ENCODE data around the gene IPCEF1.

Gene IPCEF1

GRCh38 chr6:154386848-154387717, 30.5 kb upstream of the IPCEF1 start:
- TF ChIP-seq JUND (IDR thresholded peaks at IDR 0.05; ENCODE audit: low read depth): no peak
- DNase-seq (ENCODE audit: low read depth in 1 of 2, low spot score in 1 of 2): no peak
- in situ Hi-C loops (cut with HindIII; ENCODE audit: low pct_unique_long_range_greater_than_20kb, low sequenced_read_pairs): no loop called here

DNA sequence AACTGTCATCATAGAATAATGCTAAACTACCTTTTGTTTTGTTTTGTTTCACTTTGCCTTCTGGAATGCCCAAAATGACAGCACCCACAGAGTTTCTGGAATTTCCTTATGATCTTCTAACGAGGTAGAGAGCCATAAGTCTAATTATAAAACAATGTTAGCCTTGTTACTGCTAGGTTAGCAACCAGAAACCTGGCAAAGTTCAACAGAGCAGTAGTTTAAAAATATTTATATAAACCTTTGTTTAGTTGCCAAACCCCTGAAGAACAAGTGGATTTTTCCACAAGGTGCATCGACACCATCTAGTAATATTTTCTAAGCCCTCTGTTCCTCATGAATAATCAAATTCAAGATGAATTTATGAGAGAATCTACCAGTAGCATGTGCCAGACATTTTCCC, 27.6 kb upstream of the IPCEF1 start:
- DNase-seq (ENCODE audit: low read depth in 1 of 2, low spot score in 1 of 2): no peak
- no peak for TF ChIP-seq JUND (IDR thresholded peaks at IDR 0.05; ENCODE audit: low read depth)
- in situ Hi-C loops (cut with HindIII; ENCODE audit: low pct_unique_long_range_greater_than_20kb, low sequenced_read_pairs): no loop called here

- DNase-seq (ENCODE audit: low read depth in 1 of 2, low spot score in 1 of 2): no peak
- TF ChIP-seq JUND (IDR thresholded peaks at IDR 0.05; ENCODE audit: low read depth): no peak
- in situ Hi-C loops (cut with HindIII; ENCODE audit: low pct_unique_long_range_greater_than_20kb, low sequenced_read_pairs): no loop called here
Measured at GRCh38 chr6:154383273-154383672, 26.7 kb upstream of the IPCEF1 start.

GRCh38 chr6:154382740-154383139, 26.1 kb upstream of the IPCEF1 start:
- DNase-seq (ENCODE audit: low read depth in 1 of 2, low spot score in 1 of 2): no peak
- TF ChIP-seq JUND (IDR thresholded peaks at IDR 0.05; ENCODE audit: low read depth): no peak
- in situ Hi-C loops (cut with HindIII; ENCODE audit: low pct_unique_long_range_greater_than_20kb, low sequenced_read_pairs): no loop called here

GRCh38 chr6:154381548-154381947, 24.9 kb upstream of the IPCEF1 start:
- DNase-seq (ENCODE audit: low read depth in 1 of 2, low spot score in 1 of 2): no peak
- in situ Hi-C loops (cut with HindIII; ENCODE audit: low pct_unique_long_range_greater_than_20kb, low sequenced_read_pairs): no loop called here

DNA sequence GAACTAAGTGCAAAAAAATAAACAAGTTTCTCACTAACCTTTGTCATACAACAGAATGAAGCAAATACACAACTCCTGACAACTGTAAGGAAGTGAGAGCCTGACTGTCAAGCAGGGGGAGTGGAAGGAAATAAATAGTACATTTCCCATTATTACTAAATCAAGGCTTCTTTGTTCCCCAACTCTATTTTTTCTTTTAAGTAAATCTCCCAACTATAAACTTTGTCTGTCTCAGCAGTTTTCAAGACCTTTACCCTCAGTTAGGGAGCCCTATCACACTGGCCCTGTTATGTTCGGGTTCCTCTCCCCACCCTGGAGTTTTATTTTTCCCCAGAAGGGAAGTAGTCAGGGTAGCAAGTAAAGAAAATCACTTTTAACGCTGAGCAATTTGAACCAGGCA, 24.1 kb upstream of the IPCEF1 start:
- in situ Hi-C loops (cut with HindIII; ENCODE audit: low pct_unique_long_range_greater_than_20kb, low sequenced_read_pairs): no loop called here
- TF ChIP-seq JUND (IDR thresholded peaks at IDR 0.05; ENCODE audit: low read depth): no peak
- no peak for DNase-seq (ENCODE audit: low read depth in 1 of 2, low spot score in 1 of 2)

More at GRCh38 chr6:154381548-154381947, 24.9 kb upstream of the IPCEF1 start:
- TF ChIP-seq JUND (IDR thresholded peaks at IDR 0.05; ENCODE audit: low read depth): no peak

DNA sequence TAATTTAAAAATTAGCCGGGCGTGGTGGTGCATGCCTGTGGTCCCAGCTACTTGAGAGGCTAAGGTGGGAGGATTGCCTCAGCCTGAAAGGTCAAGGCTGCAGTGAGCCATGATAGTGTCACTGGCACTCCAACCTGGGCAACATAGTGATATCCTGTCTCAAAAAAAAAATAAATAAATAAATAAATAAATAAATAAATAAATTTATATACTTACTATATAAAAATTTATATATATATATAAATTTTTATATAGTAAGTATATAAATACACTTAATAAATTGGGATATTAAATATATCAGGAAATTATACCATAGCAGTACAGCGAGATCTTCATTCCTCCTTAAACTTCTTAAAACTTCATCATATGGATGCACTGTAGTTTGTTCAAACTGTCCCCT, 23.0 kb upstream of the IPCEF1 start:
- TF ChIP-seq JUND (IDR thresholded peaks at IDR 0.05; ENCODE audit: low read depth): no peak
- no peak for DNase-seq (ENCODE audit: low read depth in 1 of 2, low spot score in 1 of 2)
- in situ Hi-C loops (cut with HindIII; ENCODE audit: low pct_unique_long_range_greater_than_20kb, low sequenced_read_pairs): no loop called here

DNA sequence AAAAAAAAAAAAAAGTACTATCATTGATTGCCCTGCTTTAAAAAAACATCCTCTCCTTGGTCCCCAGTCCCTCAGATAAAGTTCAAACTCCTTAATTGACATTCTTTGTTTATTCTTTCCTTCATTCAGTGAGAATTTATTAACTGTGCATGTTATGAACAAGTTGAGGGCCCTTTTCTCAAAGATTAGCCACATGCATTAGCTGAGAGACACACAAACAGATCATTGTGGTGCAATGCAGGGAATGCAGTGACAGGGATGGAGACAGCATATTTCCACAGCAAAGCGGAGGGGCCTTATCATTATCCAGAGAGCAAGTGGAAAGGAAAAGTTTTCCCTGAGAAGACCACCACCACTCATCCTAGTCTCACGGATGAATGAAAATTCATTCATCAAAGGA, 21.9 kb upstream of the IPCEF1 start:
- no peak for DNase-seq (ENCODE audit: low read depth in 1 of 2, low spot score in 1 of 2)
- in situ Hi-C loops (cut with HindIII; ENCODE audit: low pct_unique_long_range_greater_than_20kb, low sequenced_read_pairs): no loop called here
- no peak for TF ChIP-seq JUND (IDR thresholded peaks at IDR 0.05; ENCODE audit: low read depth)

DNA sequence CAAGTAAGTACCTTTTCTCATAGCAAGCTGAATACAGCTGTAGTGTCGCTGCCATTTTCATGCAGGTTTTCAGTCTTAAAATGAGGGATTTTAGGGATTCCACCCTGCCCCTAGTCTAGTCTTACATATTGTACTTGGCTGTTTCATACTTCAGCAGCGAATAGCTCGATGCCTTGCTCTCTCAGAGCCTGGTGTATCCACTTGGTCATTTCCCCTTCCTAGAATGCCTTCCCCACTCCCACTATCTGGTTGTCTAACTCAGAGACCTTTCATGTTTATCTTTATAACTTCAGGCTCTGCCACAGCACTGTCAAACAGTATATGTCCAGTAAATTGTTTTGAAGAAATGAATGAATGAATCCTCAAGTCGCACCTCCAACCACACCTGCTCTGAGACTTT, 21.1 kb upstream of the IPCEF1 start:
- in situ Hi-C loops (cut with HindIII; ENCODE audit: low pct_unique_long_range_greater_than_20kb, low sequenced_read_pairs): no loop called here
- no peak for DNase-seq (ENCODE audit: low read depth in 1 of 2, low spot score in 1 of 2)
- TF ChIP-seq JUND (IDR thresholded peaks at IDR 0.05; ENCODE audit: low read depth): no peak

DNA sequence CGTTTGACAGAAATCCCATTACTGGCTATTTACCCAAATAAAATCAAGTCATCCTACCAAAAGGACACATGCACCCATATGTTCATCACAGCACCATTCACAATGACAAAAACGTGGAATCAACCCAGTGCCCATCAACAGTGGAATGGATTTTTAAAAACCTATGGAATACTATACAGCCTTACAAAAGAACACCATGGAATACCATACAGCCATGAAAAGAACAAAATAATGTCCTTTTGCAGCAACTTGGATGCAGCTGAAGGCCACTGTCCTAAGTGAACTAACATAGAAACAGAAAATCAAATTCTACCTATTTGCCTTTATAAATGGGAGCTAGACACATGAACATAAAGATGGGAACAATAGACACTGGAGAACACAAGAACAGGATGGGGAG, 17.4 kb upstream of the IPCEF1 start:
- no peak for TF ChIP-seq JUND (IDR thresholded peaks at IDR 0.05; ENCODE audit: low read depth)
- in situ Hi-C loops (cut with HindIII; ENCODE audit: low pct_unique_long_range_greater_than_20kb, low sequenced_read_pairs): no loop called here
- no peak for DNase-seq (ENCODE audit: low read depth in 1 of 2, low spot score in 1 of 2)

- in situ Hi-C loops (cut with HindIII; ENCODE audit: low pct_unique_long_range_greater_than_20kb, low sequenced_read_pairs): no loop called here
- DNase-seq (ENCODE audit: low read depth in 1 of 2, low spot score in 1 of 2): no peak
- TF ChIP-seq JUND (IDR thresholded peaks at IDR 0.05; ENCODE audit: low read depth): no peak
Measured at GRCh38 chr6:154371281-154371680, 14.7 kb upstream of the IPCEF1 start.

GRCh38 chr6:154370545-154370944, 13.9 kb upstream of the IPCEF1 start:
- TF ChIP-seq JUND (IDR thresholded peaks at IDR 0.05; ENCODE audit: low read depth): no peak
- in situ Hi-C loops (cut with HindIII; ENCODE audit: low pct_unique_long_range_greater_than_20kb, low sequenced_read_pairs): no loop called here
- peak in 1 of 2 experiments; percentile 20 for DNase-seq (ENCODE audit: low read depth in 1 of 2, low spot score in 1 of 2)

- no peak for DNase-seq (ENCODE audit: low read depth in 1 of 2, low spot score in 1 of 2)
- TF ChIP-seq JUND (IDR thresholded peaks at IDR 0.05; ENCODE audit: low read depth): no peak
- in situ Hi-C loops (cut with HindIII; ENCODE audit: low pct_unique_long_range_greater_than_20kb, low sequenced_read_pairs): no loop called here
Measured at GRCh38 chr6:154367839-154368695, 11.5 kb upstream of the IPCEF1 start.
